Neural cell (in vitro differentiated cells): Measurements from ENCODE around the gene ADRA2A. TPM values are rescaled to one million over a fixed set of nuclear protein-coding genes. Genes with fewer than 3 reads are reported as not detected.

Source experiments
- H2AFZ ChIP-seq: fragments of 200-600, 300-800 bp; sonication (generic), shearing (Covaris generic); 2 replicates; pipeline ENCODE4 v1.6.0; 2014; ENCODE audit warnings: low read depth, mild to moderate bottlenecking, antibody characterized with exemption, low read length, moderate library complexity
- H3F3A ChIP-seq: fragments of 200-600 bp; shearing (Covaris generic); 2 replicates; pipeline ENCODE4 v1.6.1; 2016; ENCODE audit warnings: mild to moderate bottlenecking, moderate library complexity, mixed read lengths, antibody characterized with exemption, low read length; ENCODE audit not compliant: insufficient read depth, poor library complexity, severe bottlenecking
- H3K27ac ChIP-seq: fragments of 200-600, 300-800 bp; sonication (generic), shearing (Covaris generic); 2 replicates; pipeline ENCODE4 v1.5.1; 2014; ENCODE audit warnings: mild to moderate bottlenecking, low read length, moderate library complexity
- H3K27me3 ChIP-seq: fragments of 300-800, 200-600 bp; sonication (generic), shearing (Covaris generic); 2 replicates; pipeline ENCODE4 v1.6.0; 2014; ENCODE audit warnings: mild to moderate bottlenecking, low read depth, low read length, moderate library complexity; ENCODE audit not compliant: insufficient read depth
- H3K36me3 ChIP-seq: fragments of 300-800, 200-600 bp; sonication (generic), shearing (Covaris generic); 2 replicates; pipeline ENCODE4 v1.5.1; 2014; ENCODE audit warnings: mild to moderate bottlenecking, antibody characterized with exemption, low read length, moderate library complexity; ENCODE audit not compliant: insufficient read depth
- H3K4me2 ChIP-seq: fragments of 300-800, 200-600 bp; sonication (generic), shearing (Covaris generic); 2 replicates; pipeline ENCODE4 v1.6.0; 2014; ENCODE audit warnings: mild to moderate bottlenecking, low read length
- H3K4me3 ChIP-seq: fragments of 300-800, 200-600 bp; sonication (generic), shearing (Covaris generic); 2 replicates; pipeline ENCODE4 v1.5.1; 2014; ENCODE audit warnings: mild to moderate bottlenecking, low read length, moderate library complexity
- H3K79me2 ChIP-seq: fragments of 200-600 bp; shearing (Covaris generic); replicated peaks from 2 replicates; pipeline ENCODE4 v1.6.0; 2014; ENCODE audit warnings: mild to moderate bottlenecking, low read length, moderate library complexity; ENCODE audit not compliant: insufficient read depth
- H3K9ac ChIP-seq: fragments of 300-800, 200-600 bp; sonication (generic), shearing (Covaris generic); 2 replicates; pipeline ENCODE4 v1.6.1; 2016; ENCODE audit warnings: mild to moderate bottlenecking, low read length, mixed read lengths
- H3K9me2 ChIP-seq: fragments of 200-600 bp; shearing (Covaris generic); 2 replicates; pipeline ENCODE4 v1.6.1; 2016; ENCODE audit warnings: mild to moderate bottlenecking, low read length, mixed read lengths; ENCODE audit not compliant: insufficient read depth
- H3K9me3 ChIP-seq: fragments of 200-600, 300-800 bp; sonication (generic), shearing (Covaris generic); 2 replicates; pipeline ENCODE4 v1.6.1; 2016; ENCODE audit warnings: mild to moderate bottlenecking, mixed run types, low read length, moderate library complexity, mixed read lengths
- H4K20me1 ChIP-seq: fragments of 200-600 bp; shearing (Covaris generic); 2 replicates; pipeline ENCODE4 v1.6.1; 2016; ENCODE audit warnings: mild to moderate bottlenecking, mixed run types; ENCODE audit not compliant: insufficient read depth
- CTCF ChIP-seq: fragments of 450-650 bp; IDR thresholded peaks from 2 replicates; pipeline ENCODE4 v1.5.1; 2014; ENCODE audit warnings: antibody characterized with exemption, mild to moderate bottlenecking, moderate library complexity; ENCODE audit not compliant: poor library complexity, severe bottlenecking
- EP300 ChIP-seq: fragments of 450-650 bp; conservative IDR thresholded peaks from 2 replicates; pipeline ENCODE4 v1.6.1; 2014; ENCODE audit warnings: antibody characterized with exemption, mild to moderate bottlenecking, moderate library complexity; ENCODE audit not compliant: poor library complexity, severe bottlenecking
- EZH2 ChIP-seq: fragments of 200-600, 300-800 bp; shearing (Covaris generic), sonication (generic); IDR thresholded peaks from 2 replicates; pipeline ENCODE4 v1.6.1; 2014; ENCODE audit warnings: antibody characterized with exemption, low read length, borderline replicate concordance, mild to moderate bottlenecking; ENCODE audit not compliant: insufficient read depth, poor library complexity, severe bottlenecking
- MXI1 ChIP-seq: fragments of 450-650 bp; conservative IDR thresholded peaks from 2 replicates; pipeline ENCODE4 v1.6.1; 2014; ENCODE audit warnings: antibody characterized with exemption, mild to moderate bottlenecking; ENCODE audit not compliant: poor library complexity, severe bottlenecking
- POLR2AphosphoS5 ChIP-seq: IDR thresholded peaks from 2 replicates; pipeline ENCODE4 v1.6.1; 2012
- RAD21 ChIP-seq: fragments of 450-650 bp; conservative IDR thresholded peaks from 2 replicates; pipeline ENCODE4 v1.6.1; 2014; ENCODE audit warnings: antibody characterized with exemption, mild to moderate bottlenecking, moderate library complexity
- REST ChIP-seq: IDR thresholded peaks from 2 replicates; pipeline ENCODE4 v1.6.1; 2012; ENCODE audit warnings: borderline replicate concordance
- SMC3 ChIP-seq: fragments of 450-650 bp; conservative IDR thresholded peaks from 2 replicates; pipeline ENCODE4 v1.6.1; 2014; ENCODE audit warnings: antibody characterized with exemption, mild to moderate bottlenecking, moderate library complexity; ENCODE audit not compliant: poor library complexity
- TAF1 ChIP-seq: IDR thresholded peaks from 2 replicates; pipeline ENCODE4 v1.6.1; 2012; ENCODE audit warnings: low read depth
- polyA plus RNA-seq: library from polyadenylated mRNA; depleted of rRNA; stranded (reverse); fragments of >200 nt; gene quantifications from 2 replicates; pipeline ENCODE4 v1.2.3, GENCODE V29; 2014

ADRA2A gene
- polyA plus RNA-seq, 1 donor from 2014 or later = 2.5 TPM

GRCh38 chr10:111119637-111120036 lies 42.8 kb downstream of the ADRA2A start:
- H3K9ac ChIP-seq = no peak overlapping the region
- no peak overlapping the region for H2AFZ ChIP-seq
- no peaks in the 10 kb centered on the region for H4K20me1 ChIP-seq
- no peaks in the 10 kb centered on the region for H3K9me2 ChIP-seq
- H3K9me3 ChIP-seq = no peaks in the 10 kb centered on the region
- no peak for TF ChIP-seq MXI1
- no peak for TF ChIP-seq EZH2
- no peak for TF ChIP-seq SMC3
- no peak for TF ChIP-seq TAF1
- no peak for TF ChIP-seq POLR2AphosphoS5
- no peak for TF ChIP-seq CTCF
- no peak for TF ChIP-seq REST
- no peaks in the 10 kb centered on the region for H3F3A ChIP-seq
- no peak overlapping the region for H3K4me3 ChIP-seq
- no peaks in the 10 kb centered on the region for H3K79me2 ChIP-seq
- no peak overlapping the region for H3K4me2 ChIP-seq
- H3K27ac ChIP-seq = no peak overlapping the region
- no peaks in the 10 kb centered on the region for H3K36me3 ChIP-seq
- H3K27me3 ChIP-seq = no peaks in the 10 kb centered on the region

GRCh38 chr10:111122127-111122526 lies 45.3 kb downstream of the ADRA2A start:
- Histone ChIP-seq H3K4me2 (no peak overlapping the region), H3K9me3 (no peaks in the 10 kb centered on the region), H3K27me3 (no peaks in the 10 kb centered on the region), H3K4me3 (no peak overlapping the region), H3K27ac (no peak overlapping the region), H3K9me2 (no peaks in the 10 kb centered on the region), H2AFZ (no peak overlapping the region), H3K79me2 (no peaks in the 10 kb centered on the region), H3K36me3 (no peaks in the 10 kb centered on the region), H3K9ac (no peak overlapping the region), H3F3A (no peaks in the 10 kb centered on the region), H4K20me1 (no peaks in the 10 kb centered on the region)
- TF ChIP-seq POLR2AphosphoS5 = no peak
- TF ChIP-seq CTCF = no peak
- TF ChIP-seq EZH2 = no peak
- no peak for TF ChIP-seq RAD21
- TF ChIP-seq SMC3 = no peak
- TF ChIP-seq EP300 = no peak
